ENCODE measurements around the gene ZNF12.

DNA sequence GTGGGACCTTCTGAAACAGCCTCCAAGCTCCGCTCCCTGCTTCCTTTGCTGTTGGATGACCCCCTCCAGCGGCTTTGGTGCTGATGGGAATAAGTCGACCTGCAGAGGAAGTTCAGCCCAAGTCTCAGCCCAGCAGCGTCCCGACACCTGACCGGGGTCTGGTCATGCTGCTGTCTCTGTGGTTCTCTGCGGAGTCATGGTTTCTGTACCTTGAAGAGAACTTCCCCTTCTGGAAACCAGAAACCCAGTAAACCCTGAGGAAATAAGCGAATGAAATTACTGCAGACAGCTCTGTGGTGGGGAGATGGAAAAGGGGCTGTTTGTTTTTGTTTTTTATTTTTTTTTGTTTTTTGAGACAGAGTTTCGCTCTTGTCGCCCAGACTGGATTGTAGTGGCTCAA lies 18.3 kb upstream of the ZNF12 start:
- TF ChIP-seq GATA2 (IDR thresholded peaks at IDR 0.05; ENCODE audit: low read depth, low read length) (no peak), GATA3 (IDR thresholded peaks at IDR 0.05; ENCODE audit: low read depth, low read length) (no peak)

Data from SH-SY5Y (cell line).